ENCODE results near the gene COL11A2.

Gene COL11A2

DNA sequence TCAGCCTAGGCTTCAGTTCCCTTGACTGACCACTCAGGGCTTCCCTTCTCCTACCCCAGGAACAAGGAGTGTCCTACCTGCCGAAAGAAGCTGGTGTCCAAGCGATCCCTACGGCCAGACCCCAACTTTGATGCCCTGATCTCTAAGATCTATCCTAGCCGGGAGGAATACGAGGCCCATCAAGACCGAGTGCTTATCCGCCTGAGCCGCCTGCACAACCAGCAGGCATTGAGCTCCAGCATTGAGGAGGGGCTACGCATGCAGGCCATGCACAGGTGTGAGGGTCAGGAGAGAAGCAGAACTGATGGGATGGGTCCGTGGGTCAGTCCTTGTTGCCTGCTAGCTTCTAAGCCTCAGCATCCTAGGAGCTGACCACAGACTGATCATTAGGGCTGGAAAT is 17.6 kb upstream of the COL11A2 start:
- TF ChIP-seq POLR2A (IDR thresholded peaks at IDR 0.05; ENCODE audit: extremely low read depth, insufficient read length) (no peak), MYC (IDR thresholded peaks at IDR 0.05; ENCODE audit: low read depth, low read length) (no peak)
- TF ChIP-seq, protein P1, sequence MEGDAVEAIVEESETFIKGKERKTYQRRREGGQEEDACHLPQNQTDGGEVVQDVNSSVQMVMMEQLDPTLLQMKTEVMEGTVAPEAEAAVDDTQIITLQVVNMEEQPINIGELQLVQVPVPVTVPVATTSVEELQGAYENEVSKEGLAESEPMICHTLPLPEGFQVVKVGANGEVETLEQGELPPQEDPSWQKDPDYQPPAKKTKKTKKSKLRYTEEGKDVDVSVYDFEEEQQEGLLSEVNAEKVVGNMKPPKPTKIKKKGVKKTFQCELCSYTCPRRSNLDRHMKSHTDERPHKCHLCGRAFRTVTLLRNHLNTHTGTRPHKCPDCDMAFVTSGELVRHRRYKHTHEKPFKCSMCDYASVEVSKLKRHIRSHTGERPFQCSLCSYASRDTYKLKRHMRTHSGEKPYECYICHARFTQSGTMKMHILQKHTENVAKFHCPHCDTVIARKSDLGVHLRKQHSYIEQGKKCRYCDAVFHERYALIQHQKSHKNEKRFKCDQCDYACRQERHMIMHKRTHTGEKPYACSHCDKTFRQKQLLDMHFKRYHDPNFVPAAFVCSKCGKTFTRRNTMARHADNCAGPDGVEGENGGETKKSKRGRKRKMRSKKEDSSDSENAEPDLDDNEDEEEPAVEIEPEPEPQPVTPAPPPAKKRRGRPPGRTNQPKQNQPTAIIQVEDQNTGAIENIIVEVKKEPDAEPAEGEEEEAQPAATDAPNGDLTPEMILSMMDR (IDR thresholded peaks at IDR 0.05; ENCODE audit: low read depth, low read length), result no peak
- TF ChIP-seq, protein P2, sequence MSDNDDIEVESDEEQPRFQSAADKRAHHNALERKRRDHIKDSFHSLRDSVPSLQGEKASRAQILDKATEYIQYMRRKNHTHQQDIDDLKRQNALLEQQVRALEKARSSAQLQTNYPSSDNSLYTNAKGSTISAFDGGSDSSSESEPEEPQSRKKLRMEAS (IDR thresholded peaks at IDR 0.05; ENCODE audit: low read depth, low read length), result no peak
- DNase-seq (ENCODE audit: low read depth), result no peak
- no peak overlapping the region for H3K4me3 ChIP-seq (ENCODE audit: low read depth, low read length)

GRCh38 chr6:33208091-33208967 is 16.1 kb upstream of the COL11A2 start, which contains the start of gene RING1:
Gene RING1, plus strand, starts transcription at chr6:33208500. Its CDS starts 323 bp downstream, at chr6:33208823.
- peak; percentile 83 for TF ChIP-seq POLR2A (IDR thresholded peaks at IDR 0.05; ENCODE audit: extremely low read depth, insufficient read length)
- TF ChIP-seq, protein P2 (IDR thresholded peaks at IDR 0.05; ENCODE audit: low read depth, low read length), result peak; percentile 6; the same call in 1 of the 2 replicates
- no peak for TF ChIP-seq MYC (IDR thresholded peaks at IDR 0.05; ENCODE audit: low read depth, low read length)
- peak within 1 kb of the TSS; percentile 89 for H3K4me3 ChIP-seq (ENCODE audit: low read depth, low read length)
- DNase-seq (ENCODE audit: low read depth), result peak; percentile 82

- peak overlapping the region; percentile 89 for H3K4me3 ChIP-seq (ENCODE audit: low read depth, low read length)
- TF ChIP-seq POLR2A (IDR thresholded peaks at IDR 0.05; ENCODE audit: extremely low read depth, insufficient read length) (no peak), MYC (IDR thresholded peaks at IDR 0.05; ENCODE audit: low read depth, low read length) (no peak)
- TF ChIP-seq, protein P1 (IDR thresholded peaks at IDR 0.05; ENCODE audit: low read depth, low read length), result no peak
- TF ChIP-seq, protein P2 (IDR thresholded peaks at IDR 0.05; ENCODE audit: low read depth, low read length), result no peak
- DNase-seq (ENCODE audit: low read depth), result peak; percentile 53
These were observed 15.4 kb upstream of the COL11A2 start for GRCh38 chr6:33207552-33208090.

GRCh38 chr6:33206864-33207551 is 14.7 kb upstream of the COL11A2 start:
- no peak for DNase-seq (ENCODE audit: low read depth)
- TF ChIP-seq MYC (IDR thresholded peaks at IDR 0.05; ENCODE audit: low read depth, low read length), result no peak
- TF ChIP-seq, protein P1 (IDR thresholded peaks at IDR 0.05; ENCODE audit: low read depth, low read length), result no peak

DNA sequence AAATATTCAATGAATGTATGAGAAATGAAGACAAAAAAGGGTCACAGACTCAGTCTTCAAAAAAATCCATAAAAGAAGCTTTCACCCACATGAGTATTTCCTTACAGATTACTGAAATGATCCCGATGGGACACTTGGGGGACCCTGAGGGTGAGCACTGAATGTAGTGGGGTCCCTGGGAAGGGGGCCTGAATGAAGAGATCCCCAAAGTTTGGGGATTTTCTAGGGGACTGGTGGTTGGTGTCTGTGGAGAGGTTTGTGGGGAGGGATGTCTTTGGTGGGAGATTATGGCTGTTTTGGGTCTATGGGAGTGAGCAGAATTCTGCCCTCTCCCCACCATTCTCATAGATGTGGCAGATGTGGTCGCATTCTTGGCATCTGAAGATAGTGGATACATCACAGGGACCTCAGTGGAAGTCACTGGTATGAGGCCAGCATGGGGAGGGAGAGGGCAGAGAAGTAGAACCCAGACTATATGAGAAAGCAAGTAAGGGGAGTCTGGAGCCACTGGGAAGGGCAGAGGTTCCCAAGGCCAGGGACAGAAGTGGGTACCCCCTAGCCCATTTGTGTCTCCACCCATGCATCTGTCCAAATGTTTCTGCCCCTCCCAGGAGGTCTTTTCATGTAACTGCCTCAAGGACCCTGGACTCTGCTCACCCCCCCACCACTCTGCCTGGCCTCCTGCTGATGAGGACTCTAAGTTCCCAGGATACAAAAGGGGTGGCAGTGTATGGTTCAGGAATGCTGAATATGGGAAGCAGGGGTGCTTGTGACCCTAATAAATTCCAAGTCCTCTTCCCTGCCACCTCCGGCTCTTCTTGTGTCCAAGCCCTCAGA is 14.0 kb upstream of the COL11A2 start:
- TF ChIP-seq MYC (IDR thresholded peaks at IDR 0.05; ENCODE audit: low read depth, low read length), result no peak
- TF ChIP-seq, protein P2 (IDR thresholded peaks at IDR 0.05; ENCODE audit: low read depth, low read length), result no peak
- TF ChIP-seq, protein P1 (IDR thresholded peaks at IDR 0.05; ENCODE audit: low read depth, low read length), result no peak
- no peak for TF ChIP-seq POLR2A (IDR thresholded peaks at IDR 0.05; ENCODE audit: extremely low read depth, insufficient read length)
- no peak overlapping the region for H3K4me3 ChIP-seq (ENCODE audit: low read depth, low read length)
- peak; percentile 10 for DNase-seq (ENCODE audit: low read depth)

More at GRCh38 chr6:33206864-33207551, 14.7 kb upstream of the COL11A2 start:
- H3K4me3 ChIP-seq (ENCODE audit: low read depth, low read length), result peak overlapping the region; percentile 89

Measured in NB4 (cell line).